Measurements from ENCODE around the gene SCAMP3.

DNA sequence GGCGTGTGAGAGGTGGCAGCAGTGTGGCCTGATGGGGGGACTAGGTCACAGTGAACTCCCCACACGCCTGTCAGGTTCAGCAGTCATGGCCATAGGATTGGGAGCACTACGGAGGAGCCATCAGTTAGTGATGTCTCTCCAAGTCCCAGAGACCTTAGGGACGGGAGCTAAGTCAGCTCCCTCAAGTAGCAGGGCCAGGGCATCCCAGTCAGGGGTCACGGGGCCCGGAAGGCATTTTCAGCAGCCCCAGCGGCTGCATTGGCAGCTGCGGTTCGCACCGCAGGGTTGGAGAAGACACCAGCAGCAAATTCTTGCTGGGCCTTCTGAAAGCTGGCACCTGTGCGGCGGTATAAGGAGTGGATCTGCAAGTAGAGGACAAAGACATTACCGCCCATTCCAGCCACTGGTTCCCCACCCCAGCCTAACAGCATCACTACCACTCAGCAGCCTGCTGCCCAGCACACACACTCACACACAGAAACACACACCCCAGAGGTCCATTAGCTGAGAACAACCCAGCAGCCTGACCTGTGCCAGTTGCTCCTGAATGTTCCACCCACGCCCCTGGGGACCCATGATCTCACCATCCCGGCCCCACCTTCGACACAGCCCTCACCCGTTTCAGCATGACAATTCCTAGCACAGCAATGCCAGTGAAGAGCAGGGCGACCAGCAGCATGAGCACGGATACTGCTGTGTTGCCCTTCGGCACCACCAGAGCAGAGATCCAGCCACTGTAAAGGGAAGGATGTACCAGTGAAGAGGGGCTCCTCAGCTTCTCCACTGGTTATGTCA, 5.9 kb downstream of the SCAMP3 start:
- TF ChIP-seq CTCF (IDR thresholded peaks at IDR 0.05) (no peak), POLR2A (IDR thresholded peaks at IDR 0.05) (no peak)
